ENCODE measurements around the gene AK1. TPM values are rescaled to one million over a fixed set of nuclear protein-coding genes. Genes with fewer than 3 reads are reported as not detected.

AK1 gene
- total RNA-seq, 1 experiment from 2014 or later = 39.2 TPM

- no TSS peak for BruUV-seq (replicated peaks)
- Histone ChIP-seq H3K4me1 (peaks cover 14% of the 10 kb centered on the region; the same call in 1 of the 2 replicates), H3K27me3 (replicated peaks; ENCODE audit: control insufficient read depth, insufficient read depth, low read length) (no peaks in the 10 kb centered on the region), H3K9me3 (no peaks in the 10 kb centered on the region), H3K36me3 (ENCODE audit: control insufficient read depth, insufficient read depth, low read length) (no peaks in the 10 kb centered on the region), H3K4me3 (ENCODE audit: low read depth, low read length) (no peak overlapping the region)
- no peak for TF ChIP-seq CTCF (IDR thresholded peaks at IDR 0.05; ENCODE audit: insufficient read depth in 1 of 2, low read depth in 1 of 2, low read length in 1 of 2, severe bottlenecking in 1 of 2, unreplicated experiment in 1 of 2)
- DNase-seq = no peak
- ChIA-PET CTCF (interaction anchor here (0.6 to 0.9 kb wide), 2 partner anchors 54 to 296 kb away, joined by 5 read pairs; partner anchors contain the start of gene ST6GALNAC4), POLR2A (no interaction called here)
- Mint-ChIP-seq H3K4me1 (ENCODE audit: low read depth, unreplicated experiment) (peaks cover 18% of the 10 kb centered on the region), H3K27me3 (ENCODE audit: insufficient read depth, unreplicated experiment) (no peaks in the 10 kb centered on the region), H3K27ac (ENCODE audit: unreplicated experiment) (no peak overlapping the region), H3K4me3 (ENCODE audit: unreplicated experiment) (no peak overlapping the region), H3K36me3 (ENCODE audit: insufficient read depth, unreplicated experiment) (peaks cover 10% of the 10 kb centered on the region), H3K9me3 (ENCODE audit: unreplicated experiment) (no peaks in the 10 kb centered on the region)
- intact Hi-C loops (cut with micrococcal nuclease; ENCODE audit: unreplicated experiment) = no loop called here
Observed at GRCh38 chr9:127863191-127863621, 14.3 kb downstream of the AK1 start.

GRCh38 chr9:127862075-127863011 lies 15.1 kb downstream of the AK1 start:
- Mint-ChIP-seq H3K27ac (ENCODE audit: unreplicated experiment) (no peak overlapping the region), H3K27me3 (ENCODE audit: insufficient read depth, unreplicated experiment) (no peaks in the 10 kb centered on the region), H3K9me3 (ENCODE audit: unreplicated experiment) (no peaks in the 10 kb centered on the region), H3K4me3 (ENCODE audit: unreplicated experiment) (no peak overlapping the region), H3K4me1 (ENCODE audit: low read depth, unreplicated experiment) (peaks cover 18% of the 10 kb centered on the region), H3K36me3 (ENCODE audit: insufficient read depth, unreplicated experiment) (peaks cover 10% of the 10 kb centered on the region)
- BruUV-seq (replicated peaks) = no TSS peak
- Histone ChIP-seq H3K27me3 (replicated peaks; ENCODE audit: control insufficient read depth, insufficient read depth, low read length) (no peaks in the 10 kb centered on the region), H3K9me3 (no peaks in the 10 kb centered on the region), H3K4me1 (peaks cover 14% of the 10 kb centered on the region; the same call in 1 of the 2 replicates), H3K36me3 (ENCODE audit: control insufficient read depth, insufficient read depth, low read length) (no peaks in the 10 kb centered on the region), H3K4me3 (ENCODE audit: low read depth, low read length) (no peak overlapping the region)
- no peak for TF ChIP-seq CTCF (IDR thresholded peaks at IDR 0.05; ENCODE audit: insufficient read depth in 1 of 2, low read depth in 1 of 2, low read length in 1 of 2, severe bottlenecking in 1 of 2, unreplicated experiment in 1 of 2)
- DNase-seq = no peak
- intact Hi-C loops (cut with micrococcal nuclease; ENCODE audit: unreplicated experiment) = no loop called here
- ChIA-PET POLR2A (no interaction called here), CTCF (interaction anchor here (0.6 to 0.9 kb wide), 2 partner anchors 55 to 297 kb away, joined by 5 read pairs; partner anchors contain the start of gene ST6GALNAC4)

GRCh38 chr9:127860779-127861178 lies 16.7 kb downstream of the AK1 start:
- no peak for TF ChIP-seq CTCF (IDR thresholded peaks at IDR 0.05; ENCODE audit: insufficient read depth in 1 of 2, low read depth in 1 of 2, low read length in 1 of 2, severe bottlenecking in 1 of 2, unreplicated experiment in 1 of 2)
- CTCF ChIA-PET = no interaction called here
- H3K4me3 ChIP-seq (ENCODE audit: low read depth, low read length) = no peak overlapping the region
- no peak for DNase-seq
- Mint-ChIP-seq H3K4me1 (ENCODE audit: low read depth, unreplicated experiment) (peaks cover 15% of the 10 kb centered on the region), H3K27ac (ENCODE audit: unreplicated experiment) (no peak overlapping the region), H3K27me3 (ENCODE audit: insufficient read depth, unreplicated experiment) (no peaks in the 10 kb centered on the region), H3K4me3 (ENCODE audit: unreplicated experiment) (no peak overlapping the region), H3K9me3 (ENCODE audit: unreplicated experiment) (no peaks in the 10 kb centered on the region), H3K36me3 (ENCODE audit: insufficient read depth, unreplicated experiment) (peaks cover 8% of the 10 kb centered on the region)
- BruUV-seq (replicated peaks) = no TSS peak
- H3K4me1 ChIP-seq = peaks cover 14% of the 10 kb centered on the region; the same call in 1 of the 2 replicates
- no peaks in the 10 kb centered on the region for H3K9me3 ChIP-seq
- POLR2A ChIA-PET = no interaction called here
- intact Hi-C loops (cut with micrococcal nuclease; ENCODE audit: unreplicated experiment) = no loop called here
- no peaks in the 10 kb centered on the region for H3K27me3 ChIP-seq (replicated peaks; ENCODE audit: control insufficient read depth, insufficient read depth, low read length)
- H3K36me3 ChIP-seq (ENCODE audit: control insufficient read depth, insufficient read depth, low read length) = no peaks in the 10 kb centered on the region
